ENCODE data around the gene ENO3.

GRCh38 chr17:4937553-4937952 lies 13.4 kb upstream of the ENO3 start:
- TF ChIP-seq LEF1 (IDR thresholded peaks at IDR 0.05; ENCODE audit: borderline replicate concordance) (no peak), HDGF (IDR thresholded peaks at IDR 0.05; ENCODE audit: borderline replicate concordance) (no peak)

Measured in HEK293T (cell line).